Smooth muscle cell (in vitro differentiated cells): Measurements from ENCODE around the gene NDC80. TPM values are rescaled to one million over a fixed set of nuclear protein-coding genes. Genes with fewer than 3 reads are reported as not detected.
A peak's percentile ranks its signal among the peaks of the same experiment; 100 is the strongest.
"Not testable (repeated sequence)": the region's sequence is repeated elsewhere in the genome, so short reads cannot be mapped to it uniquely, and the experiment has no call there.

Source experiments
- DNase-seq: peaks from one replicate; lab custom pipeline; 2025; ENCODE audit not compliant: unreplicated experiment; lab: John Stamatoyannopoulos, UW
- H2AFZ ChIP-seq: fragments of 200-600 bp; sonication (generic); 2 replicates; pipeline ENCODE4 v1.6.0; 2016; ENCODE audit warnings: antibody characterized with exemption, low read depth, mild to moderate bottlenecking
- H3F3A ChIP-seq: fragments of 200-600 bp; sonication (generic); 2 replicates; pipeline ENCODE4 v1.6.0; 2017; ENCODE audit warnings: antibody characterized with exemption, low read depth
- H3K27ac ChIP-seq: fragments of 200-600 bp; sonication (generic); 2 replicates; pipeline ENCODE4 v1.5.1; 2016; ENCODE audit warnings: low read depth, mild to moderate bottlenecking
- H3K27me3 ChIP-seq: fragments of 200-600 bp; sonication (generic); 2 replicates; pipeline ENCODE4 v1.6.1; 2016; ENCODE audit warnings: low read depth, mild to moderate bottlenecking
- H3K36me3 ChIP-seq: fragments of 200-600 bp; sonication (generic); 2 replicates; pipeline ENCODE4 v1.5.1; 2016; ENCODE audit warnings: low read depth
- H3K4me1 ChIP-seq: fragments of 200-600 bp; sonication (generic); 2 replicates; pipeline ENCODE4 v1.5.1; 2016; ENCODE audit warnings: low read depth
- H3K4me2 ChIP-seq: fragments of 200-600 bp; sonication (generic); 2 replicates; pipeline ENCODE4 v1.6.0; 2016; ENCODE audit warnings: mild to moderate bottlenecking
- H3K4me3 ChIP-seq: fragments of 200-600 bp; sonication (generic); 2 replicates; pipeline ENCODE4 v1.5.1; 2016; ENCODE audit warnings: mild to moderate bottlenecking
- H3K79me2 ChIP-seq: fragments of 200-600 bp; sonication (generic); 2 replicates; pipeline ENCODE4 v1.6.0; 2016; ENCODE audit warnings: low read depth, mild to moderate bottlenecking
- H3K9ac ChIP-seq: fragments of 200-600 bp; sonication (generic); 2 replicates; pipeline ENCODE4 v1.6.0; 2016; ENCODE audit warnings: low read depth
- H3K9me3 ChIP-seq: fragments of 200-600 bp; sonication (generic); replicated peaks from 2 replicates; pipeline ENCODE4 v1.5.1; 2016; ENCODE audit warnings: low read depth
- H4K20me1 ChIP-seq: fragments of 200-600 bp; sonication (generic); 2 replicates; pipeline ENCODE4 v1.6.0; 2016; ENCODE audit warnings: low read depth
- WGBS: methylation state at CpG from one replicate; pipeline ENCODE4 v1.1.7; 2016; ENCODE audit warnings: low lambda C conversion rate; 5-methylcytosine and 5-hydroxymethylcytosine counted together
- polyA plus RNA-seq: library from polyadenylated mRNA; unstranded; fragments of >200 nt; fragmentation: Nextera tagmentation; extraction: Ambion mirVana; gene quantifications from 2 replicates; pipeline ENCODE4 v1.2.1, GENCODE V29; 2016
- total RNA-seq: library from RNA; depleted of rRNA; stranded (reverse); fragments of >200 nt; gene quantifications from 2 replicates; pipeline ENCODE4 v1.2.3, GENCODE V29; 2014
- TF ChIP-seq, protein P1 (sequence below): fragments of 200-600 bp; sonication (generic); IDR thresholded peaks from 2 replicates; pipeline ENCODE4 v1.5.1; 2017; ENCODE audit warnings: borderline replicate concordance, mild to moderate bottlenecking, antibody characterized with exemption; ENCODE audit not compliant: insufficient read depth, poor library complexity, severe bottlenecking

NDC80 gene
- total and polyA plus RNA-seq, 2 experiments from 2014 or later: 8.1 to 9.1 TPM

DNA sequence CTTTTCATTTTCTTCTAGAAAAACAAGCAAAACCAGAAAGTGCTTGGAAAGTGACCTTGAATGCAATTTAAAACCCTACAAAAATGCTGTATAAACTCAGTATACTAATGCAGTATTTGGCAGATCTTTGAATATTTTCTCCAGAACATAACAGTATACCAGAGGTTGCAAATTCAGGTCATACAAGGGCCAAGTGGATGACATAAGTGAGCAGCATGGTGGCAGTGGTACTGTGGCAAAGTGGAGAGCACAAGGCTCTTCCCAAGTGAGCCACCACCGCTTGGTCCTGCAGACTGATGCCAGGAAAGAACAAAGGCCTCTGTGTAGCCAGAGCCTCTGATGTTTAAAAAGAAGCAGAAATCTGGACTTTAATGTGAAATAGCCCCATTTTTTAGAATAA, 33.1 kb upstream of the NDC80 start:
- no peak overlapping the region for H3K4me2 ChIP-seq
- H3K9me3 ChIP-seq: no peaks in the 10 kb centered on the region
- no peaks in the 10 kb centered on the region for H4K20me1 ChIP-seq
- H3K27ac ChIP-seq: no peak overlapping the region
- no peak overlapping the region for H2AFZ ChIP-seq
- H3K79me2 ChIP-seq: no peaks in the 10 kb centered on the region
- H3F3A ChIP-seq: no peaks in the 10 kb centered on the region
- H3K4me3 ChIP-seq: no peak overlapping the region
- no peaks in the 10 kb centered on the region for H3K36me3 ChIP-seq
- WGBS: 96% methylated on average over 1 of the region's 1 CpG
- H3K4me1 ChIP-seq: peaks cover 10% of the 10 kb centered on the region
- DNase-seq: no peak
- TF ChIP-seq, protein P1, sequence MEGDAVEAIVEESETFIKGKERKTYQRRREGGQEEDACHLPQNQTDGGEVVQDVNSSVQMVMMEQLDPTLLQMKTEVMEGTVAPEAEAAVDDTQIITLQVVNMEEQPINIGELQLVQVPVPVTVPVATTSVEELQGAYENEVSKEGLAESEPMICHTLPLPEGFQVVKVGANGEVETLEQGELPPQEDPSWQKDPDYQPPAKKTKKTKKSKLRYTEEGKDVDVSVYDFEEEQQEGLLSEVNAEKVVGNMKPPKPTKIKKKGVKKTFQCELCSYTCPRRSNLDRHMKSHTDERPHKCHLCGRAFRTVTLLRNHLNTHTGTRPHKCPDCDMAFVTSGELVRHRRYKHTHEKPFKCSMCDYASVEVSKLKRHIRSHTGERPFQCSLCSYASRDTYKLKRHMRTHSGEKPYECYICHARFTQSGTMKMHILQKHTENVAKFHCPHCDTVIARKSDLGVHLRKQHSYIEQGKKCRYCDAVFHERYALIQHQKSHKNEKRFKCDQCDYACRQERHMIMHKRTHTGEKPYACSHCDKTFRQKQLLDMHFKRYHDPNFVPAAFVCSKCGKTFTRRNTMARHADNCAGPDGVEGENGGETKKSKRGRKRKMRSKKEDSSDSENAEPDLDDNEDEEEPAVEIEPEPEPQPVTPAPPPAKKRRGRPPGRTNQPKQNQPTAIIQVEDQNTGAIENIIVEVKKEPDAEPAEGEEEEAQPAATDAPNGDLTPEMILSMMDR: no peak
- H3K27me3 ChIP-seq: no peaks in the 10 kb centered on the region
- no peak overlapping the region for H3K9ac ChIP-seq

DNA sequence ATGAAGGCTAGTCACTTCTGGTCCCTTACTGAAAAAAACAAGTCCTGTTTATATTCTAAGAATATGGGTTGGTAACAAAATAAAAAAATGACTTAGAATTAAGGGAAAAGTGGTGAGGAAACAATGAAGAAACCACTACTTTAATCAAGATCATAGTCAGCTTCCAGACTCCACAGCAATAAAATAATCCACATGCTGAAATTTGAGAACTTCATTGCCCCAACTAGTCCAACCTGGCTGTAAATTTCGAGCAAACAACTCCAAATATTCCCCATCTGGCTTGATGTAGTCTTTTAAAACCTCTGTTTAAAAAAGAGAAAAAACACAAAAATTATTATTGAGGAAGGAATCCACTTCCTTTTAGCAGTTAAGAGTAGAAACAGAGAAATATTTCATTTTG, 32.5 kb upstream of the NDC80 start:
- Histone ChIP-seq H3K9ac (no peak overlapping the region), H3F3A (no peaks in the 10 kb centered on the region), H3K4me3 (no peak overlapping the region), H3K79me2 (no peaks in the 10 kb centered on the region), H3K4me1 (peaks cover 10% of the 10 kb centered on the region), H4K20me1 (no peaks in the 10 kb centered on the region), H3K36me3 (no peaks in the 10 kb centered on the region), H3K27me3 (no peaks in the 10 kb centered on the region), H2AFZ (no peak overlapping the region), H3K9me3 (no peaks in the 10 kb centered on the region), H3K4me2 (no peak overlapping the region), H3K27ac (no peak overlapping the region)
- WGBS: 76% methylated on average over 1 of the region's 1 CpG
- TF ChIP-seq, protein P1: no peak
- no peak for DNase-seq

DNA sequence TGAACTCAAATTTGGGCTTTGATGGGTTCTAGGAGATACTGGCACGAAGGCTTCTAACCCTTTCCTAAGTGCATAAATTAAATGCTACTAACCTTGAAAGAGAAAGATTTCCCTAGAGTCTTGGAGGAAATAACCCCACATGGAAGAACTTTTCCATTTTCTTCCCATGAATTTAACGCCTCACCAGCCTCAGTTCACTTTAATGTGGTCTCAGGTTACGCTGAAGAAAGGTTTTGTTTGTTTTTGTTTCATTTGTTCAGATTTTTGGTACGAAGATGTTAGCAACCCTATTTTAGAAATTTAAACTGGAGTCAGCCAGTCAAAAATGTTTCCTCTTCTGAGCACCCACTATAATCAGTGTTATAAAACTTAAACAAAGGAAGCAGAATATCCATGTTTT, 30.8 kb upstream of the NDC80 start:
- Histone ChIP-seq H3K4me1 (peaks cover 10% of the 10 kb centered on the region), H3K27me3 (no peaks in the 10 kb centered on the region), H4K20me1 (no peaks in the 10 kb centered on the region), H2AFZ (no peak overlapping the region), H3K9me3 (no peaks in the 10 kb centered on the region), H3K9ac (no peak overlapping the region), H3F3A (no peaks in the 10 kb centered on the region), H3K79me2 (no peaks in the 10 kb centered on the region), H3K4me2 (no peak overlapping the region), H3K4me3 (no peak overlapping the region), H3K27ac (no peak overlapping the region), H3K36me3 (no peaks in the 10 kb centered on the region)
- TF ChIP-seq, protein P1: no peak
- DNase-seq: no peak
- 87% methylated on average over 4 of the region's 4 CpGs for WGBS

DNA sequence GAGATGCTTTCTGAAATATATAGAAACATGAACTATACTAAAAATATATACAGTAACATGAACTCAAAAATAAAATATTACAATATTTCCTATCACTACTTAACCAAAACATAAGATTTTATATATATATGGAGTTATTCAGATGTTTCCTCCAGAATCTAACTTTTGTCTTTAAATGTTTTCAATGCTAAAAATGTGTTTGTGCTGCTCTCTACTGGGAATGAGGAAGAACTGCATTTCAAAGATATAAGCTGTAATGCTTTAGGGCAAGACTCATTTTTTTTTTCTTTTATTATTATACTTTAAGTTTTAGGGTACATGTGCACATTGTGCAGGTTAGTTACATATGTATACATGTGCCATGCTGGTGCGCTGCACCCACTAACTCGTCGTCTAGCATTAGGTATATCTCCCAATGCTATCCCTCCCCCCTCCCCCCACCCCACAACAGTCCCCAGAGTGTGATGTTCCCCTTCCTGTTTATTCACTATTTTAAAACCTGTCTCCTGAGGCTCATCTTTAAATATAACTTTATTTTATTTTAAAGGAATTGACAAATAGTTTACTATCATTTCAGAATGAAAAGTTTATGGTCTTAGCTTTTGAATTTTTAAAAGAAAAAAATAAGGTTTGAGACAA, 29.3 kb upstream of the NDC80 start:
- not testable (repeated sequence) for H3K4me3 ChIP-seq, H2AFZ ChIP-seq, DNase-seq, H4K20me1 ChIP-seq, H3F3A ChIP-seq, H3K9ac ChIP-seq, H3K36me3 ChIP-seq, H3K4me1 ChIP-seq, H3K27ac ChIP-seq, H3K27me3 ChIP-seq, H3K4me2 ChIP-seq, H3K9me3 ChIP-seq, H3K79me2 ChIP-seq
- WGBS: no CpG with 5 or more reads among the region's 3 CpGs
- TF ChIP-seq, protein P1: peak; percentile 79
